HepG2 (cell line): Measurements from ENCODE around the gene THRB. TPM values are rescaled to one million over a fixed set of nuclear protein-coding genes. Genes with fewer than 3 reads are reported as not detected.

Experiments
- CHD2 ChIP-seq: IDR thresholded peaks from 2 replicates; pipeline ENCODE4 v1.6.1; 2011; ENCODE audit warnings: low read depth, low read length, improper control_type of control experiment
- IRF9 ChIP-seq: sonication (generic); formaldehyde crosslinking; IDR thresholded peaks from 2 replicates; pipeline ENCODE4 v1.8.0; 2022; ENCODE audit warnings: missing genetic modification reagents, mild to moderate bottlenecking, borderline replicate concordance
- KLF13 ChIP-seq: sonication (generic); formaldehyde crosslinking; IDR thresholded peaks from 2 replicates; pipeline ENCODE4 v1.4.0; 2020; ENCODE audit warnings: mild to moderate bottlenecking, missing genetic modification reagents
- KLF15 ChIP-seq: sonication (generic); formaldehyde crosslinking; IDR thresholded peaks from 2 replicates; pipeline ENCODE4 v1.8.1; 2023; ENCODE audit warnings: borderline replicate concordance, mild to moderate bottlenecking, inconsistent platforms, missing genetic modification reagents, mixed read lengths
- MBNL3 ChIP-seq: fragments of 250-450 bp; sonication (Bioruptor Pico); conservative IDR thresholded peaks from 2 replicates; pipeline ENCODE4 v1.8.0; 2022; ENCODE audit warnings: mild to moderate bottlenecking, inconsistent platforms
- NCOR1 ChIP-seq: fragments of 200-600 bp; sonication (generic); IDR thresholded peaks from 2 replicates; pipeline ENCODE4 v1.7.0; 2017; ENCODE audit warnings: antibody characterized with exemption, low read length, borderline replicate concordance
- NFYC ChIP-seq: IDR thresholded peaks from 2 replicates; pipeline ENCODE4 v1.6.1; 2016; ENCODE audit warnings: missing genetic modification reagents, missing compliant biosample characterization
- NR2F6 ChIP-seq, 2 experiments: IDR thresholded peaks; 2 replicates each; pipeline ENCODE4 v1.6.1; 2016; ENCODE audit warnings: antibody characterized with exemption in 1 of 2, mild to moderate bottlenecking in 1 of 2
- TAF15 ChIP-seq: fragments of 200-400 bp; formaldehyde crosslinking; IDR thresholded peaks from one replicate; pipeline ENCODE4 v1.6.1; 2018; ENCODE audit warnings: mild to moderate bottlenecking, low read depth, low read length; ENCODE audit not compliant: poor library complexity, severe bottlenecking
- TOPORS ChIP-seq: sonication (generic); formaldehyde crosslinking; IDR thresholded peaks from 2 replicates; pipeline ENCODE4 v1.8.0; 2023; ENCODE audit warnings: mild to moderate bottlenecking, missing genetic modification reagents
- ZHX1 ChIP-seq: sonication (generic); formaldehyde crosslinking; IDR thresholded peaks from 2 replicates; pipeline ENCODE4 v1.8.1; 2022; ENCODE audit warnings: low read depth, mild to moderate bottlenecking, missing genetic modification reagents
- ZNF124 ChIP-seq: sonication (generic); formaldehyde crosslinking; IDR thresholded peaks from 2 replicates; pipeline ENCODE4 v1.4.0; 2020; ENCODE audit warnings: missing genetic modification reagents
- ZNF292 ChIP-seq: sonication (generic); formaldehyde crosslinking; IDR thresholded peaks from 2 replicates; pipeline ENCODE4 v1.8.1; 2022; ENCODE audit warnings: mild to moderate bottlenecking, low read depth, missing genetic modification reagents, borderline replicate concordance
- ZNF317 ChIP-seq: sonication (generic); formaldehyde crosslinking; IDR thresholded peaks from 2 replicates; pipeline ENCODE4 v1.5.0; 2020; ENCODE audit warnings: mild to moderate bottlenecking, missing genetic modification reagents
- ZNF557 ChIP-seq: sonication (generic); formaldehyde crosslinking; IDR thresholded peaks from 2 replicates; pipeline ENCODE4 v1.4.0; 2020; ENCODE audit warnings: missing genetic modification reagents
- ZSCAN12 ChIP-seq: sonication (generic); formaldehyde crosslinking; IDR thresholded peaks from 2 replicates; pipeline ENCODE4 v1.9.0; 2021; ENCODE audit warnings: mild to moderate bottlenecking, missing genetic modification reagents
- polyA plus RNA-seq, 8 experiments: library from polyadenylated mRNA; depleted of rRNA in 3 of 8; stranded (reverse) in 7 of 8; unstranded in 1 of 8; fragments of >200 nt; fragmentation: Illumina TruSeq in 4 of 8; extraction: Trizol in 4 of 8; gene quantifications; 2 replicates each; pipeline versions ENCODE4 v1.2.1 to v1.2.3, GENCODE V29; 2011 to 2016; ENCODE audit warnings: low read depth in 4 of 8, missing spikeins in 1 of 8, mixed read lengths in 1 of 8; ENCODE audit not compliant: insufficient read depth in 1 of 8
- total RNA-seq, 5 experiments: library from RNA; depleted of rRNA; stranded (reverse); fragments of >200 nt; fragmentation: Illumina TruSeq; extraction: Trizol; gene quantifications; 2 replicates each; pipeline ENCODE4 v1.2.3, GENCODE V29; 2016; ENCODE audit warnings: low read depth in 1 of 5
- TF ChIP-seq, protein P1 (sequence below): sonication (generic); formaldehyde crosslinking; IDR thresholded peaks from 2 replicates; pipeline ENCODE4 v1.5.1; 2020; ENCODE audit warnings: mild to moderate bottlenecking, missing genetic modification reagents, moderate library complexity
- TF ChIP-seq, protein P2 (sequence below): sonication (generic); formaldehyde crosslinking; IDR thresholded peaks from 2 replicates; pipeline ENCODE4 v1.5.0; 2020; ENCODE audit warnings: missing genetic modification reagents
- TF ChIP-seq, protein P3 (sequence below): sonication (generic); formaldehyde crosslinking; IDR thresholded peaks from 2 replicates; pipeline ENCODE4 v1.4.0; 2020; ENCODE audit warnings: missing genetic modification reagents
- TF ChIP-seq, protein P4 (sequence below): sonication (generic); formaldehyde crosslinking; IDR thresholded peaks from 2 replicates; pipeline ENCODE4 v1.4.0; 2020; ENCODE audit warnings: missing genetic modification reagents

The THRB gene
- total and polyA plus RNA-seq, 2 of the 13 experiments (the other 11 are each of a cell fraction or from before 2014, with no cell fraction given): 4.7 to 22.7 TPM

GRCh38 chr3:24522146-24522579 is 27.5 kb upstream of the THRB start (continued):
- TF ChIP-seq, protein P1, sequence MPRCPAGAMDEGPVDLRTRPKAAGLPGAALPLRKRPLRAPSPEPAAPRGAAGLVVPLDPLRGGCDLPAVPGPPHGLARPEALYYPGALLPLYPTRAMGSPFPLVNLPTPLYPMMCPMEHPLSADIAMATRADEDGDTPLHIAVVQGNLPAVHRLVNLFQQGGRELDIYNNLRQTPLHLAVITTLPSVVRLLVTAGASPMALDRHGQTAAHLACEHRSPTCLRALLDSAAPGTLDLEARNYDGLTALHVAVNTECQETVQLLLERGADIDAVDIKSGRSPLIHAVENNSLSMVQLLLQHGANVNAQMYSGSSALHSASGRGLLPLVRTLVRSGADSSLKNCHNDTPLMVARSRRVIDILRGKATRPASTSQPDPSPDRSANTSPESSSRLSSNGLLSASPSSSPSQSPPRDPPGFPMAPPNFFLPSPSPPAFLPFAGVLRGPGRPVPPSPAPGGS: no peak
- TF ChIP-seq KLF15 (CRISPR knock-in tag) (no peak), MBNL3 (CRISPR knock-in tag) (no peak), NR2F6 (IDR thresholded peaks at IDR 0.05) (no peak; the same call in 1 of the 2 replicates), NR2F6 (CRISPR knock-in tag; IDR thresholded peaks at IDR 0.05) (peak; percentile 36; the same call in 1 of the 2 replicates), TOPORS (peak; percentile 23; the same call in 1 of the 2 replicates), KLF13 (CRISPR knock-in tag) (0 out of 2 replicates have a peak, but pooled peaks have one; percentile 69), ZNF317 (CRISPR knock-in tag) (peak; percentile 40; the same call in 1 of the 2 replicates), TAF15 (no peak), CHD2 (no peak), ZNF557 (CRISPR knock-in tag) (no peak), NCOR1 (peak; percentile 69; the same call in 1 of the 2 replicates), IRF9 (CRISPR knock-in tag) (no peak; the same call in 1 of the 2 replicates), ZNF292 (CRISPR knock-in tag) (peak; percentile 83; the same call in 1 of the 2 replicates), ZSCAN12 (CRISPR knock-in tag) (no peak), NFYC (no peak), ZNF124 (no peak), ZHX1 (CRISPR knock-in tag) (peak; percentile 80; the same call in 1 of the 2 replicates)
- TF ChIP-seq, protein P2, sequence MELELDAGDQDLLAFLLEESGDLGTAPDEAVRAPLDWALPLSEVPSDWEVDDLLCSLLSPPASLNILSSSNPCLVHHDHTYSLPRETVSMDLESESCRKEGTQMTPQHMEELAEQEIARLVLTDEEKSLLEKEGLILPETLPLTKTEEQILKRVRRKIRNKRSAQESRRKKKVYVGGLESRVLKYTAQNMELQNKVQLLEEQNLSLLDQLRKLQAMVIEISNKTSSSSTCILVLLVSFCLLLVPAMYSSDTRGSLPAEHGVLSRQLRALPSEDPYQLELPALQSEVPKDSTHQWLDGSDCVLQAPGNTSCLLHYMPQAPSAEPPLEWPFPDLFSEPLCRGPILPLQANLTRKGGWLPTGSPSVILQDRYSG: no peak
- TF ChIP-seq, protein P3, sequence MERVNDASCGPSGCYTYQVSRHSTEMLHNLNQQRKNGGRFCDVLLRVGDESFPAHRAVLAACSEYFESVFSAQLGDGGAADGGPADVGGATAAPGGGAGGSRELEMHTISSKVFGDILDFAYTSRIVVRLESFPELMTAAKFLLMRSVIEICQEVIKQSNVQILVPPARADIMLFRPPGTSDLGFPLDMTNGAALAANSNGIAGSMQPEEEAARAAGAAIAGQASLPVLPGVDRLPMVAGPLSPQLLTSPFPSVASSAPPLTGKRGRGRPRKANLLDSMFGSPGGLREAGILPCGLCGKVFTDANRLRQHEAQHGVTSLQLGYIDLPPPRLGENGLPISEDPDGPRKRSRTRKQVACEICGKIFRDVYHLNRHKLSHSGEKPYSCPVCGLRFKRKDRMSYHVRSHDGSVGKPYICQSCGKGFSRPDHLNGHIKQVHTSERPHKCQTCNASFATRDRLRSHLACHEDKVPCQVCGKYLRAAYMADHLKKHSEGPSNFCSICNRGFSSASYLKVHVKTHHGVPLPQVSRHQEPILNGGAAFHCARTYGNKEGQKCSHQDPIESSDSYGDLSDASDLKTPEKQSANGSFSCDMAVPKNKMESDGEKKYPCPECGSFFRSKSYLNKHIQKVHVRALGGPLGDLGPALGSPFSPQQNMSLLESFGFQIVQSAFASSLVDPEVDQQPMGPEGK (CRISPR knock-in tag): peak; percentile 71; the same call in 1 of the 2 replicates
- TF ChIP-seq, protein P4, sequence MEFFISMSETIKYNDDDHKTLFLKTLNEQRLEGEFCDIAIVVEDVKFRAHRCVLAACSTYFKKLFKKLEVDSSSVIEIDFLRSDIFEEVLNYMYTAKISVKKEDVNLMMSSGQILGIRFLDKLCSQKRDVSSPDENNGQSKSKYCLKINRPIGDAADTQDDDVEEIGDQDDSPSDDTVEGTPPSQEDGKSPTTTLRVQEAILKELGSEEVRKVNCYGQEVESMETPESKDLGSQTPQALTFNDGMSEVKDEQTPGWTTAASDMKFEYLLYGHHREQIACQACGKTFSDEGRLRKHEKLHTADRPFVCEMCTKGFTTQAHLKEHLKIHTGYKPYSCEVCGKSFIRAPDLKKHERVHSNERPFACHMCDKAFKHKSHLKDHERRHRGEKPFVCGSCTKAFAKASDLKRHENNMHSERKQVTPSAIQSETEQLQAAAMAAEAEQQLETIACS: no peak
